H1 (cell line): ENCODE measurements around the gene FLCN. TPM values are rescaled to one million over a fixed set of nuclear protein-coding genes. Genes with fewer than 3 reads are reported as not detected.

Experiments
- CTCF ChIA-PET: fragments of 300-600 bp; sonication (Branson Sonifier 250); formaldehyde crosslinking; loops from one replicate; lab custom pipeline; 2021; ENCODE audit not compliant: partially characterized antibody; lab: Charles Lee
- POLR2A ChIA-PET: fragments of 300-600 bp; sonication (Branson Sonifier 250); formaldehyde crosslinking; loops from one replicate; lab custom pipeline; 2021; ENCODE audit warnings: inconsistent platforms; ENCODE audit not compliant: partially characterized antibody; lab: Charles Lee
- DNase-seq, 2 experiments: peaks; one replicate each; pipeline versions ENCODE4 v3.0.0 to v3.0.0-alpha.2; 2010 to 2022; ENCODE audit warnings: low spot score in 2 of 2, low read depth in 1 of 2, mixed read lengths in 1 of 2
- FAIRE-seq: peaks from 2 replicates; lab custom pipeline; 2011; peaks lifted over from hg19 to GRCh38; lab: Jason Lieb, UNC
- H2AFZ ChIP-seq: 2 replicates; pipeline ENCODE4 v1.8.1; 2012; ENCODE audit warnings: low read length, inconsistent platforms
- H2AK5ac ChIP-seq: 2 replicates; pipeline ENCODE4 v1.6.1; 2013; ENCODE audit warnings: low read depth, low read length
- H2BK120ac ChIP-seq: replicated peaks from 2 replicates; pipeline ENCODE3; 2013; ENCODE audit warnings: low read depth, low read length, inconsistent platforms
- H2BK12ac ChIP-seq: 2 replicates; pipeline ENCODE4 v1.6.1; 2013; ENCODE audit warnings: low read depth, low read length
- H2BK15ac ChIP-seq: 2 replicates; pipeline ENCODE4 v1.6.1; 2013; ENCODE audit warnings: low read length
- H2BK20ac ChIP-seq: 2 replicates; pipeline ENCODE4 v1.6.1; 2013; ENCODE audit warnings: low read length
- H2BK5ac ChIP-seq: 2 replicates; pipeline ENCODE4 v1.6.1; 2013; ENCODE audit warnings: low read depth, low read length
- H3K14ac ChIP-seq: 2 replicates; pipeline ENCODE4 v1.6.1; 2013; ENCODE audit warnings: inconsistent platforms; ENCODE audit not compliant: insufficient read length
- H3K18ac ChIP-seq: 2 replicates; pipeline ENCODE4 v1.6.1; 2013; ENCODE audit warnings: low read length; ENCODE audit errors: extremely low read depth
- H3K23ac ChIP-seq: 2 replicates; pipeline ENCODE4 v1.6.1; 2013; ENCODE audit warnings: inconsistent platforms; ENCODE audit not compliant: insufficient read length
- H3K23me2 ChIP-seq: 2 replicates; pipeline ENCODE4 v1.6.1; 2013; ENCODE audit warnings: low read depth, low read length
- H3K27ac ChIP-seq: 2 replicates; pipeline ENCODE4 v1.6.1; 2011; ENCODE audit warnings: low read depth, low read length, inconsistent platforms
- H3K27me3 ChIP-seq, 4 experiments: replicated peaks in 1 of 4; 1 replicate in 1 of 4; 2 replicates in 3 of 4; pipeline versions ENCODE4 v1.6.1 to v1.8.1; 2011 to 2013; ENCODE audit warnings: low read length in 3 of 4, mild to moderate bottlenecking in 3 of 4, inconsistent platforms in 2 of 4, mixed read lengths in 2 of 4, moderate library complexity in 1 of 4; ENCODE audit not compliant: control insufficient read depth in 3 of 4, insufficient read depth in 3 of 4; ENCODE audit errors: extremely low read depth in 1 of 4
- H3K36me3 ChIP-seq, 4 experiments: 2 replicates each; pipeline versions ENCODE4 v1.6.1 to v1.8.1; 2011 to 2013; ENCODE audit warnings: mild to moderate bottlenecking in 4 of 4, low read length in 3 of 4, moderate library complexity in 2 of 4, control low read depth in 1 of 4, inconsistent platforms in 1 of 4; ENCODE audit not compliant: insufficient read depth in 4 of 4, control insufficient read depth in 2 of 4
- H3K4ac ChIP-seq: replicated peaks from 2 replicates; pipeline ENCODE3; 2013; ENCODE audit warnings: low read length, low read depth, mixed read lengths, inconsistent platforms; ENCODE audit not compliant: insufficient read length
- H3K4me1 ChIP-seq, 4 experiments: replicated peaks in 1 of 4; 1 replicate in 1 of 4; 2 replicates in 3 of 4; pipeline versions ENCODE4 v1.6.1 to v1.8.1; 2011 to 2013; ENCODE audit warnings: low read length in 3 of 4, inconsistent platforms in 2 of 4, mixed read lengths in 1 of 4; ENCODE audit not compliant: insufficient read depth in 4 of 4, control insufficient read depth in 3 of 4
- H3K4me2 ChIP-seq, 2 experiments: 2 replicates each; pipeline versions ENCODE4 v1.6.1 to v1.8.1; 2011 to 2013; ENCODE audit warnings: low read depth in 2 of 2, low read length in 2 of 2, control low read depth in 1 of 2, inconsistent platforms in 1 of 2, mild to moderate bottlenecking in 1 of 2; ENCODE audit not compliant: insufficient read depth in 1 of 2
- H3K4me3 ChIP-seq, 4 experiments: fragments of 200-600, 300-600 bp in 1 of 4; sonication (generic), shearing (Covaris generic), sonication (Bioruptor Twin) in 1 of 4; 2 replicates each; pipeline versions ENCODE4 v1.5.1 to v1.8.1; 2011 to 2016; ENCODE audit warnings: low read length in 4 of 4, low read depth in 3 of 4, control low read depth in 2 of 4, inconsistent platforms in 2 of 4, mild to moderate bottlenecking in 2 of 4, mixed read lengths in 1 of 4, moderate library complexity in 1 of 4; ENCODE audit not compliant: insufficient read depth in 2 of 4; ENCODE audit errors: extremely low read depth in 1 of 4
- H3K56ac ChIP-seq: replicated peaks from 2 replicates; pipeline ENCODE3; 2013; ENCODE audit warnings: low read depth, mild to moderate bottlenecking, mixed read lengths, low read length, inconsistent platforms; ENCODE audit not compliant: insufficient read length
- H3K79me1 ChIP-seq: 2 replicates; pipeline ENCODE4 v1.6.1; 2013; ENCODE audit warnings: low read depth, low read length, control low read depth
- H3K79me2 ChIP-seq, 2 experiments: 2 replicates each; pipeline versions ENCODE4 v1.6.1 to v1.8.1; 2012 to 2013; ENCODE audit warnings: low read length in 2 of 2, mild to moderate bottlenecking in 2 of 2, inconsistent platforms in 1 of 2; ENCODE audit not compliant: insufficient read depth in 2 of 2, control insufficient read depth in 1 of 2
- H3K9ac ChIP-seq, 4 experiments: replicated peaks in 1 of 4; 1 replicate in 1 of 4; 2 replicates in 3 of 4; pipeline versions ENCODE4 v1.6.1 to v1.8.1; 2011 to 2013; ENCODE audit warnings: low read depth in 3 of 4, low read length in 3 of 4, control low read depth in 2 of 4, mild to moderate bottlenecking in 2 of 4, moderate library complexity in 2 of 4, inconsistent platforms in 1 of 4; ENCODE audit errors: extremely low read depth in 1 of 4
- H3K9me3 ChIP-seq, 2 experiments: 2 replicates each; pipeline versions ENCODE4 v1.6.1 to v1.8.1; 2012 to 2013; ENCODE audit warnings: mild to moderate bottlenecking in 2 of 2, moderate library complexity in 2 of 2, control low read depth in 1 of 2, inconsistent platforms in 1 of 2, low read depth in 1 of 2, low read length in 1 of 2, mixed read lengths in 1 of 2; ENCODE audit not compliant: insufficient read depth in 2 of 2
- H4K20me1 ChIP-seq, 2 experiments: replicated peaks in 1 of 2; 2 replicates each; pipeline versions ENCODE3 to v1.8.1; 2011 to 2013; ENCODE audit warnings: inconsistent platforms in 2 of 2, low read length in 2 of 2, mild to moderate bottlenecking in 1 of 2; ENCODE audit not compliant: insufficient read depth in 2 of 2, control insufficient read depth in 1 of 2
- H4K5ac ChIP-seq: 2 replicates; pipeline ENCODE4 v1.6.1; 2013; ENCODE audit warnings: low read length, low read depth, mixed read lengths, inconsistent platforms; ENCODE audit not compliant: insufficient read length
- H4K8ac ChIP-seq: 2 replicates; pipeline ENCODE4 v1.8.0; 2013; ENCODE audit warnings: mild to moderate bottlenecking, moderate library complexity, low read length, inconsistent platforms; ENCODE audit not compliant: insufficient read depth; ENCODE audit errors: extremely low read depth
- H4K91ac ChIP-seq: replicated peaks from 2 replicates; pipeline ENCODE3; 2013; ENCODE audit warnings: low read length, mixed read lengths, inconsistent platforms; ENCODE audit not compliant: insufficient read length
- WGBS, 2 experiments: shearing (Covaris generic) in 1 of 2; methylation state at CpG; one replicate each; pipeline versions ENCODE4 v1.1.6 to v1.1.7; 2013 to 2015; ENCODE audit warnings: low lambda C conversion rate in 2 of 2, mixed read lengths in 2 of 2, inconsistent platforms in 1 of 2, low coverage in 1 of 2, missing lambda C conversion rate in 1 of 2; ENCODE audit not compliant: insufficient replicate concordance in 2 of 2, insufficient coverage in 1 of 2, insufficient read length in 1 of 2; ENCODE audit errors: extremely low coverage in 1 of 2, missing lambda C conversion rate in 1 of 2; 5-methylcytosine and 5-hydroxymethylcytosine counted together
- polyA plus RNA-seq, 7 experiments: library from polyadenylated mRNA; depleted of rRNA in 3 of 7; stranded (reverse) in 5 of 7; unstranded in 2 of 7; fragments of >200 nt in 5 of 7; fragments of 200-250 nt in 2 of 7; gene quantifications; 1 replicate in 5 of 7; 2 replicates in 1 of 7; 4 replicates in 1 of 7; pipeline versions ENCODE4 v1.2.1 to v1.2.3, GENCODE V29; 2011 to 2013; ENCODE audit warnings: missing spikeins in 2 of 7, mixed read lengths in 2 of 7
- total RNA-seq: library from RNA; stranded (reverse); fragmentation: NEBNext Ultra II Directional; extraction: Animal tissue kit (Norgen Biotek cat#: 25700); gene quantifications from 2 replicates; pipeline ENCODE4 v1.2.1, GENCODE V29; 2021

FLCN gene
- total and polyA plus RNA-seq, 2 of the 8 experiments (the other 6 are each of a cell fraction or from before 2014, with no cell fraction given) = 15.6 to 34.6 TPM

DNA sequence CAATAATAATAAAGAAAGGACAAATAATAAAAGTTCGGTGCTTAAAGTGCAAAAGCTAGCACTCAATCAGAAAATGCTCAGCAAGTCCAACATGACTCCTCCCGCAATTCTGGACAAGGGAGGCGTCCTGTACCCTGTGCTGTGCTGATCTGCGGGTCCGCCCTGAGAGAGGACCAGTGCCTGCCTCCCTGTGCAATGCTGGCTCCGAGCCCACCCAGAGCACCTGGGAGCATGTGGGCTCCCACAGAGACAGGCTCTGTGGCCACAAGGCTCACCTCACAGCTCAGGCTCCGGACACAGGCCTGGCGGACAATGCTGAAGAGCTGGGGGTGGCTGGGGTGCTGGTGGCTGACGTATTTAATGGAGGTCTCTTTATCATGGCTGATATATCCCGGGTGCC is 11.1 kb downstream of the FLCN start:
- Histone ChIP-seq H2BK5ac (no peak overlapping the region), H2AK5ac (no peak overlapping the region), H3K4ac (no peak overlapping the region), H3K36me3 (peaks cover 16 to 91% (median 66%) of the 10 kb centered on the region in 4 experiments; a peak in 7 of 8 replicates), H3K23me2 (no peaks in the 10 kb centered on the region), H4K8ac (no peak overlapping the region; the same call in 1 of the 2 replicates), H4K91ac (no peak overlapping the region), H3K4me3 (no peak overlapping the region), H3K79me1 (no peaks in the 10 kb centered on the region; the same call in 1 of the 2 replicates), H3K14ac (no peak overlapping the region), H3K27ac (no peak overlapping the region), H2BK15ac (no peak overlapping the region), H3K56ac (no peak overlapping the region), H3K27me3 (no peaks in the 10 kb centered on the region; a peak in 1 of 7 replicates), H2BK120ac (no peak overlapping the region), H3K23ac (no peak overlapping the region), H3K4me2 (no peak overlapping the region), H4K5ac (no peak overlapping the region), H3K9me3 (no peaks in the 10 kb centered on the region), H4K20me1 (peaks cover 7 to 8% of the 10 kb centered on the region in 2 experiments), H2AFZ (no peak overlapping the region), H2BK20ac (no peak overlapping the region), H3K79me2 (no peaks in the 10 kb centered on the region; a peak in 1 of 4 replicates), H3K4me1 (no peaks in the 10 kb centered on the region), H2BK12ac (no peak overlapping the region), H3K18ac (no peak overlapping the region), H3K9ac (no peak overlapping the region)
- ChIA-PET POLR2A (interaction anchor here (0.9 to 1.7 kb wide), 3 partner anchors 10 to 53 kb away, joined by 3 to 4 read pairs (median 4); no protein-coding TSS in a partner anchor), CTCF (interaction anchor here (1.7 kb wide), 1 partner anchor 85 kb away, joined by 5 read pairs; no protein-coding TSS in a partner anchor)
- DNase-seq (no peak), FAIRE-seq (no peak)
- 90% methylated on average over 10 of the region's 10 CpGs; no CpG with 5 or more reads in 1 of the 2 experiments for WGBS, 2 experiments
